ENCODE data around the gene PACS2.
"Not testable (repeated sequence)": the region's sequence is repeated elsewhere in the genome, so short reads cannot be mapped to it uniquely, and the experiment has no call there.

The PACS2 gene

DNA sequence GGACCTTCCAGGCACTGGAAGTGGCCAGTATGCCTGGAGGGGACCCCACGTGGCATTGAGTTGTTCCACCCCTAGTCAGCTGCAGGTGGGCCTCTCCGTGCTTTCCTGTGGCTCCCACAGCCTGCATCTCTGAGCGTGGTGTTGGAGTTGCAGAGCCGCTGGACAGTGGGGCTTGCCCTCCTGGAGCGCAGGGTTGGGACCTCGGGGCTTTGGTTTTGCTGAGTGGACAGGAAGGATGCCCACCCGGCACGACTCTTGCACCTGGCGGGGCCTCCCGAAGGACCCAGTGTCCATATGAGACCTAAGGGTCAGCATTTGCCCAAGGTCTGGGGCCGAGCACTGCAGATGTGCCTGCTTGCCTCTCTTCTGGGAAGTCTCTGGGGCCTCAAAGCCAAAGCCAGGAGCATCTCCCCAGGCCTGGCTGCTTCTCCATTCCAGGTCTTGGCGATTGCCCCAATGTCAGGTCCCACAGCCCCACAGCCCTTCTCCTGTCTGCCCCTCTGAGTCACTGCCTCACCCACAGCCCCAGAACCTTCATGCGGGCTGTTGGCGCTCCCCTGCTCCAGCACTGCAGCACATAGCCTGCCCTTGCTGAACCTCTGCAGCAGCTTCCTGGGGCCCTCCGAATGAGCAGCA, 1.5 kb downstream of the PACS2 start:
- DNase-seq, result no peak

DNA sequence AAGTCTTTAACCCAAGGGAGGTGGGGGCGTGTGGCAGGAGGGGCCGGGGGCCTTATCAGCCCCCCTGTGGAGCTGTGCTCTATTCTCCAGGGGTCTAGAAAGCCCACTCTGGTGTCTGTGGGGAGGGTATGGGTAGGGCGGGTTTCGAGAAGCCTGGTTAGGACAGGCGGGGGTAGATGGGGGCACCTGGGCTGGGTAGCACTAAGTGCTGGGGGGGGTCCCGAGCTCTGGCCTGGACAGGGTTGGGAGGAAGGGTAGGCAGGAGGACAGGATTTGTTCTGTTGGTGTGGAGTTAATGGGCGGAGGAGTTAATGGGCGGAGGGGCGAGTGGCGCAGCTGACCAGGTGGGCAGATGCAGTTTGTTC, 2.0 kb downstream of the PACS2 start:
- no peak for DNase-seq

DNA sequence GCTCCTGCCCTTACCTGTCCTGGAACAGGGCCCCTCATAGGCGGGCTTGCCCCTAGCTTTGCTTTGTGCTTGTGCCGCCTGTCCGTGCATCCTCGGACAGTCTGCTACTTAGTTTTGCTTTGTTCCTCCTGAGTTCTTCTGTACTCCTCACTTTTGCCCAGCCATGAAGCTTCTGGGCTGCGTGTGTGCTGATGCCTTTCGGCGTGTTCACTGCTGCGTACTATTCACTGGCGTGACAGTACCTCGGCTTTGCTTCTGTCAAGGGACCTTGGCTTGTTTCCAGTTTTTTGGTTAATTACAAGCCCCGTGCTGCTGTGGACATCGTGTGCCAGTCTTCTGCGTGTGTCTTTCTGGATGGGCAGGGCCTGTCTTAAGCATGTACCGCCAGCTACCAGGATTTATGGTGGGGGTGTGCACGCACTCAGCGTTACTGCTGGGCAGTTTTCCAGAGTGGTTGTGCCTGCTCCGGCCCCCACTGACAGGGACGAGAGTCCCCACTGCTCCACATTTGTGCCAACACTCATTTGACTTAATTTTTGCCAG, 2.5 kb downstream of the PACS2 start:
- DNase-seq, result no peak

DNA sequence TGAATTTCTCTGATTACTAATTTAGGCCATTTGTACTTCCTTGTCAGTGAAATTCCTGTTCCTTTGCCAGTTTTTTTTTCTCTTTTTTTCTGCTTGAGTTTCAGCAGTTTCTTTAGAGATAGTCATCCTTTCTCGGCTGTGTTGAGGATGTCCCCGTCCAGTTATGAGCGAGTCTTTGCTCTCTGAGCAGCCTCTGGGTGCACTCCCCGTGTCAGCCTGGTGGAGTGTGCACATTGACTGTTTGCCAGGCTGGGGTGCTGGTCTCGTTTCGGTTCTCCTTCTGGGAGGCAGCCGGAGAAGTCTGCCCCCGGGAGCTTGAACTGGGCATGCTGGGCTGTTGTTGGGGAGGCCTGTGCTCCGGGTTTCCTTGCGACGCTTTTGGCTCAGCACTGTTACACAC, 3.0 kb downstream of the PACS2 start:
- DNase-seq, result no peak

DNA sequence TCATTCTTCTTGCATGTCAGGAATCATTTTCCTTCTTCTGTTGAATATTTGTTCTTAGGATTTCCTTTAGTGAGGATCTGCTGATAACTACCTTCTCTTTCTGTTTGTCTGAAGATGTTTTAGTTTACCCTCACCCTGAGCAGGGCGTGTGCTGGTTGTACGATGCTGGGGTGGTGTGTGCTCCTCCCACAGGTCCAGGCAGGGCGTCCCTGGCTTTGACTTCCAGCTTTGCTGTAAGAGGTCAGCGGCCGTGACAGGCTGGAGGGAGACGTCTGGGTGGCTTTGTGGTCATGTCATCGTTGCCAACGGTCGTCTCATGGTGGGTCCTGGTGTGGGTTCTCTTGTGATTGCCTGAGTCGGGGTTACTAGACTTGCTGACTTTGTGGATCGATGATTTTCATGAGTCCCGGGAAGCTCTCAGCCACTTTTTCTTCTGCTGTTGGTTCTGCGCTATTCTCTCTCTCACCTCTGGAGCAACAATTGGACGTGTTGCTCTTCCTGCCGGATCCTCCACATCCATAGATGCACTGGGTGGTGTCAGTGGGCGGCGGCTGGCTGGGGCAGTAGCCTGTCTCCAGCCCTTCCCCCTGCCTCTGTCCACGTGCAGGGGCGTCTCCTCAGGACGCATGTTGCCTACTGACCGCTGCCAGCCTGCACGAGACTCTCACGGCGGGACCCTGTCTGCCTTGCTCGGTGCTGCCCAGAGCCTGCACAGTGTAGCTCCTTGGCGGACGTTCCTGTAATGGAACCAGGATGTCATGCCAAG, 8.4 kb downstream of the PACS2 start:
- DNase-seq, result no peak

DNA sequence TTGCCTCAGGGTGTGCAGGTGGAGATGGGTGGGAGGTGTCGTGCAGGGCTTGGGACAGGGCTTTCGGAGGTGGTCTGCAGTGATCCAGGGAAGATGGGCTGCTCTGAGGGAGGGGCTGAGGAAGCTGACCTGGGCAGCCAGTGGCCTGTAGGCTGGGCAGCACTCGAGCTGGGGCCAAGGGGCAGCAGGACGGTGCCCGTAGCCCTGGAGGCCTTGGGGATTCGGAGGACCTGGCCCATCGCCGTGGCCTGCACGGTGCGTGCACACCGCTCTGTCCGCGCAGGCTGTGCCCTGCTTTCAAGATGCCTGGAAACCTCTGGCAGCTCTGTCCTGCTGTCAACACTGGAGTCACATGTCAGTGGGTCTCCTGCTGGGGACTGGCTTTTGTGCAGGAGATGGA, 9.1 kb downstream of the PACS2 start:
- DNase-seq, result no peak

DNA sequence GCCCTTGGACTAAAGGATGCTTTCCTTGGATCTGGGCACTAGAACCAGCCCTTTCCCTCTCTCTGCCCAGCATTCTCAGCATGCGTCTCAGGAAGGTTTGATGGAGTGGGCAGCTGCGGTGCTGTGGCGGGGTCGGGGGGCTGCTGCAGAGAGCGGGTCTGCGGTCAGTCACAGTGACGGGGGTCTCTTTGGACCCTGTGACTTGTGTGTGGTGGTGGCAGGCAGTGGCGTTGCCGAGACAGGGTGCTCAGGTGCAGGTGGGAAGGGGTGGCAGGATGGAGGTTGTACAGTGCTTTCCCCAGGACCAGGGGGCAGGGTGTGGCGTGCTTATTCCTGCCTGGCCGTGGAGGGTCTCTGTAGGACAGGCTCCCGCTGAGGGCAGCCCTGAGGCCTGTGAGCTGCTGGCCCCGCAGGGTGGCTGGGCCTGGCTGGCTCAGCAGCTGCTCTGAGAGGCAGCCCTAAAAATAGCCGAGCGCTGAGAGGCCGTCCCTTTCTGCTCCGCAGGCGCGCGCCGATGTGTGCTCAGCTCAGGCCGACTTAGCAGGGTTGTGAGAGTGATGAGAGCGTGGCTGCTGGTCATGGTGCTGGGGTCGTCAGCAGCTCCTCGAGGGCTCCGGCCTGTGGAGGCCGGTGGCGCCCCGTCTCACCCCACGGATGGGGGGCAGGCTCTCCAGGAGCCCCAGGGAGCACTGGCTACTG, 9.7 kb downstream of the PACS2 start:
- no peak for DNase-seq

DNA sequence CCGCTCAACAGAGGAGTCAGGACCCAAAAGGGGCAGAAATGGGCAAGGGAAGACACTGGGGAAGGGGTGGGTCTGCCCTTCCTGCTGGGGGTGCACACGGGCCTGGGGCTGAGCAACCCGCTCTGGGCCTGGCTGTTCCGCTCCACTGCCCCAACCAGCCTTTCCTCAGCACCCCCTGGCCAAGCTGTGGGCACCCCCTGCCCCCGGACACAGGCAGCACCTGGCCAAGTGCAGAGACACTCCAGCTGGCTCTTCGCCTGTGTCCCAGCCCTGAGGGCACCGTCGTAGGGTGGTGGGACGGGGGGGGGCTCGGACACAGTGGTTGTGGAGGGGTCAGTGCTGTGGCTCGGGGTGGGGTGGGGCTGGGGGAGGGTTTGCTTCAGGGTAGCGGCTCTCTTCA, 10.3 kb downstream of the PACS2 start:
- DNase-seq, result no peak

GRCh38 chr14:105325303-105325702, 10.8 kb downstream of the PACS2 start:
- no peak for DNase-seq

DNA sequence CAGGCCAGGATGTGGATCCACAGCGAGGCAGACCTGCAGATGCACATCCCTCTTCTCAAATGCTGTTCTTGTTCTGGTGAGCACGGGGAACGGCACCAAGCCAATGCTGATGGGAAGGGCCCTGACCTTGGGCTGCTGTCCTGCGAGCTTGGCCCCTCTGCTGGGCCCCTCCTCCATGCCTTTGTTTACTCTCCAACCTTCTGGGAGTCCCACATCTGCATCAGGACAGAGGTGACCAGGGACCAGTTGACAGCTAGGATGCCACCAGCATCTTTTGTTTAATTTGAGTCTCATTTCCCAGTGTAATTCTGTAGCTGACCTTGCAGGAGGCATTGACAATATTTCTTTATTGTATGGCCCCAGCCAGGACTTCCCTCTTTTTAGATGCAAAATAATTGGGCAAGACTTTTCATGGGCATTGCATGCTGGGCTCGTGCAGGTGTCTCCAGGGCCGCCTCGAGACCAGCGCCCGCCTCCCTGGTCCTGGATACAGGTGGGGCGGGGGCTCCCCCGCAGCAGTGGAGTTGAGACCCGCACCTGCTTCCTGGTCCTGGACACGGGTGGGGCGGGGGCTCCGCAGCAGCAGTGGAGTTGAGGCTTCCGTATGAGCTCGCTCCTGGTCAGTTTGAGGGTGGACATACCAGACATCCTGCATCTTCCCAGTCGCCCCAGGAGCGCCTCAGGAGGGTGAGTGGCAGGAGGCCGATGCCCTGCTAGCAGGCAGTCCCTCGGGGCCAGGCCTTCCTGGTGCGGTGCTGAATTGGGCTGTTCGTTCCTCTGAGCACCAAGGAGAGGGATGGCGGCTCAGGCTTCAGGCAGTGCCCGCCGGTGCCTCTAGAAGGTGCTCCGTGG, 11.4 kb downstream of the PACS2 start:
- no peak for DNase-seq

DNA sequence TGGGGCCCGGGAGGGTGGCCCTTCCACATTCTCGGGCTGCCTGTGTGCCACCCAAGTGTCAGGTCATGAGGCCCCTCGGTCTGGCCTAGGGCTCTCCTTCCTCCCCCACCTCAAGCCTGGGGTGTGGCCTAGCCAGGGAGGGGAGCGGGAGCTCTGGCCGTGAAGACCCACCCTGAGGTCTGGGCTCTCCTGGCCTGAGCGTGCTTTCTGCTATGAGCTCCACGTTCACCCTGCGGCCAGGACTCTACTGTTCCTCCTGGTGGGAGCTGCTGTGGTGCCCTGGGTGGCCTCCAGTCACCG, 12.0 kb downstream of the PACS2 start:
- DNase-seq, result no peak

DNA sequence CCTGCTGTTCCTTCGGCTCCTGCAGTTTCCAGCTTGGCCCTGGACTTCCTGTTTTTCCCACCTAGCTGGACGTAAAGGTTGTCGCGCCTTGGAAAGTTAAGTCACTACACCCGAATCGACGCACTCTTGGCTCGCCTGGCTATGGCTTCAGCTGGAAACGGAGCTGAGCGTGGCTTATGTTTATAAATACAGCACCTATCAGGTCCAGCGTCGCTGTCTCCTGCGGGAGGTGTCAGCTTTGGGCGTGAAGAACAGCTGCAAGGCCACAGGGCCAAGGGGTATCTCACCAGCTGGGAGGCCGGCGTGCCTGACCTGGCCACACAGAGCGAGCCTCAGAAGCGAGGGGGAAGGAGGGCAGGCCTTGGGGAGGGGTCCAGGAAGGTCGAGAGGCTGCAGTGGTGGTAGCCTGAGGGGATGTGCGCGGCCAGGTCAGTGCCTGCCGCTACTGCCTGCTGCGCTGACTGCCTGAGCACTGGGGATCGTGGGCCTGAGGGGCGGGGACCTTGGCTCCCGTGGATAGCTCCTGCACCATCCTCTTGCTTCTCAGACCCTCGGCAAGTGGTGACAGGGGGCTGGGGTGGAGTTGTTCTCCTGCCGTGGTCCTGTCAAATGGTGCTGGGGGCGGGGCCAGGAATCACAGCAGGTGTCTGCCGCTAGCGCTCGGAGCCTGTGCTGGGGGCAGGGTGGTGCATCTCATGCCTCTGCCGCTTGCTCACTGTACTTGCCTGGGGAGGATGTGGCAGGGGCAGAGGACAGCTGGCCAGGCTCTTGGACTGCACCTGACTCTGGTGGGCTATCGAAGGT, 12.5 kb downstream of the PACS2 start:
- no peak for DNase-seq

DNA sequence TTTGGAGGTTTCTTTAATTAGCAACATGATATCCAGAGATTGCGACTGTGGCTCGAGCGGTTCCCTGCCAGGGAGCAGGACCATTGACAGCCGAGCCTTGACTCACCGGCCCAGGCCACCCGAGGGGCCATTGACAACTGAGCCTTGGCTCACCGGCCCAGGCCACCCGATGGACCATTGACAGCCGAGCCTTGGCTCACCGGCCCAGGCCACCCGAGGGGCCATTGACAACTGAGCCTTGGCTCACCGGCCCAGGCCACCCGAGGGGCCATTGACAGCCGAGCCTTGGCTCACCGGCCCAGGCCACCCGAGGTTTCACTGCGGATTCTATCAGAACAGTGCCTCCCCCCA, 13.1 kb downstream of the PACS2 start:
- not testable (repeated sequence) for DNase-seq

GRCh38 chr14:105328070-105328677, 13.6 kb downstream of the PACS2 start:
- DNase-seq, result no peak

GRCh38 chr14:105328678-105329390, 14.3 kb downstream of the PACS2 start:
- no peak for DNase-seq

- no peak for DNase-seq
Measured at GRCh38 chr14:105329411-105330150, 15.0 kb downstream of the PACS2 start.

DNA sequence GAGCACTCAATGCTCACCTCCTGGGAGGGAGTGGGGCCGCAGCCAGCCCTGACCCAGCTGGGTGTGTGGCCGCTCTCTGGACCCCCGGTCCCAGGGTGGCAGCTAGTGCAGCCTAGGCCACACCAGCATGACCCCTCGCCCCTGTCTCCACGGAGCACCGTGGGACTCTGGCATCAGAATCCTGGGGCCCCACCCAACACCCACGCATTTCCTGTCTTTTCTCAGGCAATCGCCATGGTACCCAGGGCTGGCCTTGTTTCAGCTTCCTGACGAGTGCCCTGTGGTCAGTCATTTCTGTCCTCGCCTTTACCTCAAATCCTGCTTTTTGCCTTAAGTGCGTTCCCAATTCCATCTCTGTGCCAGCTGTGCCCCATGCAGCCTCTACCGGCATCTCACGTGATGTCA, 15.9 kb downstream of the PACS2 start:
- no peak for DNase-seq

DNA sequence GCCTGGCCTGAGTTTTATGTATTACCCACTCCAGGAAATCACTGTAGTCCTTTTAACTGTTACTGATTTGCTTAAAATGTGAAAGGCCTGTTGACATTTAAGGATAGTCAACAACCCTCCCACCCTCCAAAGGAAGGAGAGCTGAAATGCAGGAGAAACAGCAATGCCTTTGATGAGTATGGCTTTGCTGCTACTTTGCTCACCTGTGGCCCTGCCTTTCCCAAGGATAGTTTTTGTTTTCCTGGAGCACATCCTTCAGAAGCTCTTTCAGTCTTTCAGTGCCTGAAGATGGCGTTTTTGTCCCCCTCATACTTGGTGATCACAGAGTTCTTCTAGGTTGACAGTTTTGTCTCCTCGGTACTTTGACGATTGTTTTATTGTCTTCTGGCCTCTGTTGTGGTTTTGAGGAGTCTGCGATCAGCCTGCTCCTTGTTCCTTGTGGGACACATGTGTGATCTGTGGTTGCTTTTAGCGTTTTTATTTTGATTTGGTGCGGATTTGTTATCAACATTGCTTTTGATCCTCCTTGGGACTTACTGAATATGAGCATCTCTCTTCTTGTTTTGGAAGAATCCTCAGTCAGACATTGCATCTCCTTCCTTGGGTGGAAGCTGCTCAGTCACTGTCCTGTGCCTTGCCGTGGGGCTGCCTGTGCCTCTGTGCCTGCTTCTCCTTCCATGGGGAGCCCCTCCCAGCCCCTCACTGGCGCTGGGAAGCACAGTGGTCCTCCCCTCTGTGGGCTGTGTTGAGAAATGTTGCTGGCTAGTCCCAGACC, 17.2 kb downstream of the PACS2 start:
- DNase-seq, result no peak

DNA sequence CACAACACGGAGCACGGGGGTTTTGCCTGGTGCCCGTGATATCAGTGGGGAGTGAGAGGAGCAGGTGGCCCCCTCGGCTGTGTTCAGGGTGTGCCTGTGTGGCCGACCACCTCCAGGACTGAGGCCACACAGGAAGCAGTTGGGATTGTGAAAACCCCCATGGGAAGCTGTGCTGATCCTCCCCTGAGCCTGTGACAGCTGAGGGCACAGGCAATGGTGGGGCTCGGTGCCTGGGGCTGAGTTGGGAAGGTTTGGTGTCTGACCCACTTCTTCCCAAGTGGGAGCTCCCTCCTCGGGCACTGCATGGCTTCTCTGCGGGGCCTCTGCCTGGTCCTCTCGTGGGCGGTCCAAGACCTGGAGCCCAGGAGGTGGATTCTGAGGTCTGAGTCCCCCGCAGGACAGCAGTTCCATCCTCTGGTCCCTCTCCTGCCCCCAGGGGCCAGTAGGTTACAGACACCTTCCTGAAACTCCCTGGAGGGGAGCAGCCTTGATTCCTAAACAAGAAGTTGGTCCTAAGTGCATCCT, 17.9 kb downstream of the PACS2 start:
- DNase-seq, result no peak
